Measurements from ENCODE around the gene STARD3.
A peak's percentile ranks its signal among the peaks of the same experiment; 100 is the strongest.
"Not testable (repeated sequence)": the region's sequence is repeated elsewhere in the genome, so short reads cannot be mapped to it uniquely, and the experiment has no call there.

STARD3 gene

DNA sequence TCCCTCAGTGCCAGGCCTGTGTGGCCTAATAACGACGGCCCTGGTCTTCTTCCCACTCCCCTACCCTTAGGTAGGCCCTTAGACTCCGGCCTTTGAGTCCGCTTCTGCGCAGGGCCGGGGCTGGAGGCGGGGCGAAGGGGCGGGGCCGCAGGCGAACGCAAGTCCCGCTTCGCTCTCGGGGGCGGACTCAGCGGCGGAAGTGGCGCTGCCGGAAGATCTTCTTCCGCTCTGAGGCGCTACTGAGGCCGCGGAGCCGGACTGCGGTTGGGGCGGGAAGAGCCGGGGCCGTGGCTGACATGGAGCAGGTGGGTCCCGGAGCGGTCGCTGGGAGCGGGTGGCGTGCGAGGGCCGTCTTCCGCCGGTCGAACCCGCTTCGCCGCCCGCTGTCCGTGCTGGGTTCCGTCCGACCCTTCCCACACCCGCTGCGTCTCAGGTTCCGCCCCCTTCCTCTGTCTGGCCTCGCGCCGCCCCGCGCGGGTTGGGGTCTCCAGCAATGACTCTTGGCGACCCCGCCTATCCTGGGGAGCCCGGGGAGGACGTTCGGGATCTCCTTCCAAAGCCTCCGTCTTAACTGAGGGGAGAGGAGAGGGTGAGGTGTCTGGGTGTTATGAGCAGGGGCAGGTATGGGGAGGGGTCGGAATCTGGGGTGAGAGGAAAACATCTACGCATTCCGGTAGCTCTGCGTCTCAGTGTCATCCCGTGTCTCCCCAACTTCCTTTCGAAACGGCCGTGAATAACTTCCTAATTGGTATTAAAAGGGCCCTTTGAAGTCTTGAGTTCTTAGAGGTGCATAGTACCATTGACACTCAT lies at the start of gene STARD3:
Gene STARD3 (plus strand): TSS at position 218 of the 810 bp plus-strand sequence. CDS start 16,388 bp downstream, outside the sequence.
- DNase-seq (ENCODE audit: low spot score) = peak; percentile 83

DNA sequence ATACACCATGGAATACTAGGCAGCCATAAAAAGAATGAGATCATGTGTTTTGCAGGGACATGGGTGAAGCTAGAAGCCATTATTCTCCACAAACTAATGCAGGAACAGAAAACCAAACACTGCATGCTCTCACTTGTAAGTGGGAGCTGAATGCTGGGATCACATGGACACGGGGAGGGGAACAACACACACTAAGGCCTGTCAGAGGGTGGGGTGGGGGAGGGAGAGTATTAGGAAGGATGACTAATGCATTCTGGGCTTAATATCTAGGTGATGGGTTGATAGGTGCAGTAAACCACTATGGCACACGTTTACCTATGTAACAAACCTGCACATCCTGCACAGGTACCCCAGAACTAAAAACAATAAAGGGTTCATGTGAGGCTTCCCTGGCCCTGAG lies 46.8 kb upstream of the STARD3 start:
- not testable (repeated sequence) for DNase-seq (ENCODE audit: low spot score)

DNA sequence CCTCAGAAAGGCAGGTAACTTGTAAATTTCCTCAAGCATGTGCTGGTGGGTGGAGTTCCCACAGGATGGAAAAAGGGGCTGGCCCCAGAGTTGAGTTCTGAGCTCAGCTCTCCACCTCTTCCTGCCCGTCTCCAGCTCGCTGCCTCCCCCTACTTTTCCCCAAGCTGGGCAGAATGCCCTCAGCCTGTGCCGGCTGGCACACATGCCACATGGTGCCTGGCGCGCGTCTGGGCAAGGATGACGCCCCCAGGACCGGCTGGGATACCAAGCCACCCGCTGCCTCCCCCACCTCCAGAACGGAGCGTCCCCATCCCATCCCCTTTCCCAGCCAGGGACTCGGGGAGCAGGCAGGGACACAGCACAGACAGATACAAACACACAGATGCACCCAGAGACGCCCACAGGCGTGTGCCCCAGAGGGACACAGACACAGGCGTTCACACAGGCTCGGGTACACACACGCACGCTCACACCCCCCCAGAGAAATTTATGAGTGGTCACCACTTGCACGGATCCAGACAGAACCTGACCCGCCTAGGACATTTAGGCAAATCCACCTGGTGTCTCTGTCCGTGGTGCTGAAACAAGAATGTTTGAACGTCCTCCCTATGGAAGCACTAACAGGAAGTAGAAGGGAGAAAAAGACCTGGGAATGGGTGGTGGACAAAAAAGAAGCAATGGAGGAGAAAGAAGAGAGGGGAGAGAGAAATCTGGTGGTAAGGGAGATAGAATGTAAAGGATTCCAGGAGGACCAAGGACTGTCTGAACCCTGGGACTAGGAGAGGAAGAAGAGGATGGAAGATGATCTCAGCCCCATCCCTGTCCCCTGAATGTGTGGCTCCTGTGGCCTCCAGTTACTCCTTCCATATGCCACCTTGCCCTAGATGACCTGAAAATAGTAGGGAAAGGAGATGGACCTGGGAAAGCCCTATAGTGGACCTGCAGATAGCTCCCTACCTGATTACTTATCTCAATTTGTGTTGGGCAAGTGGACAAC lies 44.7 kb upstream of the STARD3 start:
- no peak for DNase-seq (ENCODE audit: low spot score)

DNA sequence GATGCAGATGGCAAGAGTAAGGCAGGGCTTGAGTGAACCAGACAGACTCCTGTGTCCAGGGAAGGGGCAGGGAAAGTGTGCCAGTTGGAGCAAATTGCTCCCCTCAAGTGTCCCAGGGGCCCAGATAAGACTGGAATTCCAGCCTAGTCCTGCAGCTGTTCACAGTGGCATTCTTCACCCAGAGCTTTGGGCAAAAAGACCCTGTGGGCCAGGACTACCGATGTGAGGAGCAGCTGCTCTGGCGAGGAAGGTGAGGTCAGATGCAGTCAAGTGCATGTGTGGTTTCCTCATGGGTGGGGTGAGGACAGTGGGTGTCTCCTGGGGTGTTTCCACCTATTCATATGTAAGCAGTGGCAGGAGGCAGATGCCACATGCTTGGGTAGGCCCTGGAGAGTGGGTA lies 43.6 kb upstream of the STARD3 start:
- DNase-seq (ENCODE audit: low spot score) = no peak

DNA sequence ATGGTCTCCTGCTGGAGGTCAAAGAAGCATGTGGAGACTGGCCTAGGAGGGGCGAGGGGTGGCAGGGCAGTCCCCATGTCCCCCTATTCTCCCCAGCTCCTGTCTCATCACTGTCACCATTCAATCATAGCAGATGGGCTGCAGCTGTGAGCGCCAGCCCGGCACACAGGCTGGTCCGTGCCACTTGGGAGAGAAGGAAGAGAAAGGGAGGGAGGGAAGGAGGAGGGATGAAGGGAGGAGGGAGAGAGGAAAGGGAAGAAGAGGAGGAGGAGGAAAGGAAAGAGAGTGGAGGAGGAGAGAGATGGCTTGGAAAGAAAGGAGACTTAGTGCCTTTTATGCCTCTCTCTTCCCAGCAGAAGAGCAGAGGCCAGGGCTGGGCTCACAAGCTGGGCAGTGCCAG lies 41.6 kb upstream of the STARD3 start:
- DNase-seq (ENCODE audit: low spot score) = no peak

DNA sequence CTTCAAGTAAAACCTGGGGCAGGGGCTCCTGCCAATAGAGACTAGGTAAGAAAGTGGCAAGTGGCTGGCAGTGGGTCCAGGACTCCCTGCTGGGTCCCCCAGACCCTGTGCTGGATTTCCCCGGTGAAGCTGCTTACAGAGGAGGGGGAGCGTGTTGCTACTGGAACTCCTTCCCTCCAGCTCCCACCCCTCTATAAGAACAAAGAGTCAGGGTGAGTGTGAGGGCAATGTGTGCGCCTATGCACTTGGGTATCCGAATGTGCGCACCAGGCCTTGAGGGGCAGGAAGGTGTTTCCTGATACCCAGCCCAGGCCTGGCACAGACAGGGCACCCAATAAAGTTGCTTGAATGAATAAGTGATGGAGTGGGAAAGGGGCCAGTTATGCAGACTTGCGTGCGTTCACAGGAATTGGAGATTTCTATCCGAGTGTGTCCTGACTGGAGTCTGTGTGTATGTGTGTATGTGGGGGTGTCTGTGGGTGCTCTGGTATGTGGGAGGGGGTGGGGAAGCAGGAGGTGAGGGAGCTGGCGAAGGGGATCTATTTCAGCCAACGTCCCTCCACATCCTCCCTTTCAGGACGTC lies 40.9 kb upstream of the STARD3 start:
- DNase-seq (ENCODE audit: low spot score) = no peak

DNA sequence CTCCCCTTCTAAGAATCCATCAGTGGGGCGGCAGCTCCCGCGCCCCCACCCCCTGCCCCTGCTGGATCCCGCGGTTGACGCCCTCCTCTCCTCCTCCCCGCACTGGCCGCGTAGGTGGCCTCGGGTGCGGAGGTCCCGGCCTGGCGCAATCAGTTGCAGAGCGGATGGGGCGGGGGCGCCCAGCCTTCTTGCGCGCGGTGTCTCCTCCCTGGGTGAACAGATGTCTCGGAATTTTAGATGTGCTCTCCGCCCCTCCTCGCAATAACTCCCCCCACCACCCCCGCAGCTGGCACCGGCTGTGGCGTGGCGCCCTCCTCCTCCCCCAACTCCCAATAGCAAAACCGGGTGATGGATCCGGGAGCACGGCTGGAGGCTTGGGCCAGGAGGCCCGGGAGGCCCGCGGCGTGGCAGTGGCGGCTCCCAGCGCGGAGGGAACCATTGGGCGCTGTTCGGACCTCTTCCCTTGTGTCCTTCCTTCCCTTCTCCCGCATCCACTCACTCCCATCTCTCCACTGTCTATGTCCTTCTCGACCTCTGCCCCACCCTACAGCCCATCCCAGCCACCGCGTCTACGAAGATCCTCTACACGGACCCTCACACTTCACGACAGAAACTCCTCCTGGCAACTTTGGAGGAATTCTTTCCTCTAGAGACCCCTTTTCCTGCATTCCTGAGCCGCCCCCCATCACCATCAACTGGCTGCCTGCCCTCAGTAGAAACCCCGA lies 40.2 kb upstream of the STARD3 start:
- DNase-seq (ENCODE audit: low spot score) = no peak

DNA sequence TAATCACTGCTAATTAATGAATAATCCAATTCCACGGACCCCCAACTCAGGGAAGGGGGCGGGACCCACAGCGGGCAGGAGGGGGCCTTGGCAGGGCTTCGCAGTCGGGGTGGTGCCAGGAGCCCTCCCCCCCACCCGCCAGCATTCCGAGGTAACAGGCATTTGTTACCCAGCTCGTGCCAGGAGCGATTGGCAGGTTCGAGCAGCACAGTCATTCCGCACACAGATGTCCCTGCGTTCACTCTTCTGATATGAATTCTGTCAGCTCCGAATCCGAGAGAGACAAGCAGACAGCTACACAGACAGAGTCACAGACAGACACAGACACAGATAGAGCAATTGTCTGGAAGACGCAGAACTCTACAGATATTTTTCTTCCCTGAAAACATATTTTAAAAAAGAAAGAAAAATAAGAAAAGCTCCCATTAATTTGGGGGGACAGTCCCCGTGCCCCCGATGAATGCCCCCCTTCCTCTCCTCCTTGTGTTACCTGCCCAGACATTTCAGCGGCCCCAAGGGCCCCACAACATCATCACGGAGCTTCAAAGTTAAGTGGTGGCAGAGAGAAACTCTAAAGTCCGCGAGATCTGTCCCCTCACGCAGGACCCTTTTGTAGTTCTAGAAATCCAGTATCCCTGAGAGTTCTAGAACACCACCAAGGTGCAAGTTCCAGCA lies 39.4 kb upstream of the STARD3 start:
- no peak for DNase-seq (ENCODE audit: low spot score)

DNA sequence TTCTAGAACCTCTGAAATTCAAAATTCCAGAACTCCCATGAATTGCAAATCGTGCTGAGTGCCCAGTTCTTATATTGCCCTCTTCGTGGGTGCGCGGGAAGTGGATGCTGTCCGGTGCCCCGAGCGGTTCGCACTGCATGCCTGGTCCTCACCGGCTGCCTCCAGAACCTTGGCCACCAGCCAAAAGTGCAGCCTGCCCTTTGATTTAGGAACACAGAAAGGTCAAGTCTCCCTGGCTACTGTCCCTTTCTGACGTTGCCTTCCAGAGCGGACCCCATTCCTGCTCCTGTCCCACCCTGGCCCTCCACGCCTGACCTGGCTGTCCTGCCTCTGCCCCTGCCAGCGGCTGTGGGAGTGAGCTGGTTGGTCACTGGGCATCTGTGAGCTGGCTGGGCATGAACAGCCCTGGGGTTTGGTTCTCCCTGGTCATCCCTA lies 38.9 kb upstream of the STARD3 start:
- no peak for DNase-seq (ENCODE audit: low spot score)

DNA sequence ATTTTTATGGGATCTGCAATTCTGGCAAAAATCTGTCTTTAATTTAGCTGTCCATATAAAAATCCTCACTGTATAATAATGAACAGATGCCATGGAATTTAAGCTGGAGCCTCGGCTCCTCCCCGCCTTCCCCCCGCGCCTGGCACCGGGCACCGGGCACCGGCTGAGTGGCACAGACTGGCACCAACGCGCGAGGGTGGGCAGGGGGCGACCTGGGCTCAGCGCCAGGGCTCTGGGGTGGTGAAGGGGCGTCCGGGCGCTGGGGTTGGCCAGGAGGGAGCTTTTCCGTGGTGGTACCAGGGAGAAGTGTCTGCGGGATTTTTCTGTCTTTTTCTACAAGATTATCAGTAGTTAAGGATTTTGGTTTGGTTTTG lies 38.3 kb upstream of the STARD3 start:
- DNase-seq (ENCODE audit: low spot score) = no peak

DNA sequence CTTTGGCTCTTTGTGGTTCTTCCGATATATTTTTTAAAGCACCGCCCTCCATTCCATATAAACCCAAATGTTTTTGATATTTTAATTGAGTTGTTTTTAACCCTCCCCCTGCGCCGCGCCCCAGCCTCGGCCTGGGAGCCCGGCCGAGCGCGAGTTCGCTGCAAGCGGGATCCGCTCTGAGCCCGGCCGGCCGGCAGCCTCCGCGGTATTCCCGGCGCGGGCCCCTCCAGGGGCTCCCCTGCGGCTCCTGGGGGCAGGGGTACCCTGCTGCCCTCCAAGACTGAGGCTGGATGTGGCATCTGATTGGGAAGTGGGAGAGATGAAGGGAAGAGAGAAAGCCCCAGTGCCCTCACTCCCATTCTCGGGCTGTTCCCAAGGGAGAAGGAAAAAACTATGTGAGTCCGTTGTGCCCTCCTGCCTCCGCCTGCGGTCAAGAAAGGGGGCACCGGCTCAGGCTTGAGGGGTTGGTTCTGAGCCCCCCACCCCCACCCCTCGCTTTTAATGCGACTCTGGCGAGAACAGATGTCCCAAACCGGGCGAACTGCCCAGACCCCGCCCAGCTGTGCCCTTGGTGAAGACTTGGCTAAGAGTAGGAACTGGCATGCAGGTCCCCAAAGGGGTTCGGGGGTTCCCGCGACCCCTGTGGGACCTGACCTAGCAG lies 37.8 kb upstream of the STARD3 start:
- DNase-seq (ENCODE audit: low spot score) = no peak

DNA sequence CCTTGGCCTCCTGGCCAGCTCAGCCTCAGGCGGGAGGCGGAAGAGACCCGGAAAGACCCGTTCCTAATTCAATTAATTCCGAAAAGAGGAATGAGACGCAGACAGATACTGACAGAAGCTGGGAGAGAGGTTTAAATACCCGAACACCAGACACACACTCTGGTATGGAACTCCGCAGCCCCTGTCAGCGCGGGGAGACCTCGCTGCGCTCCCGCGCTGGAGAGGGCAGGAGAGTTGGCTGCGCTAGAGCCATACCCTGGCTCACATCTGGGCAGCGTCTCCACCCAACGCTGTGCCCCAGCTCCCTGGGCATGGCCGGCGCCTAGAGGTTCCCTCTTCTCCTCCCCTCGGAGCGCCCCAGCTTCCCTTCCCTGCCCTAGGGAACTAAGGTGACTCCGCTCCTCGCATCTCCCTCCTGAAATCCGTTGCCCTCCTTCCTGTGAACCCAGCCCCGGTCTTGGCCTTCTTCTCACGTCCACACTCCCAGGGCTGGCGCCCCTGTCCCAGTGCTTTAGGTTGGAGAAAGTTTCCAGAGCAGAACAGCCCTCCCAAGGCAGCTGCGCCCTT lies 37.2 kb upstream of the STARD3 start:
- no peak for DNase-seq (ENCODE audit: low spot score)

DNA sequence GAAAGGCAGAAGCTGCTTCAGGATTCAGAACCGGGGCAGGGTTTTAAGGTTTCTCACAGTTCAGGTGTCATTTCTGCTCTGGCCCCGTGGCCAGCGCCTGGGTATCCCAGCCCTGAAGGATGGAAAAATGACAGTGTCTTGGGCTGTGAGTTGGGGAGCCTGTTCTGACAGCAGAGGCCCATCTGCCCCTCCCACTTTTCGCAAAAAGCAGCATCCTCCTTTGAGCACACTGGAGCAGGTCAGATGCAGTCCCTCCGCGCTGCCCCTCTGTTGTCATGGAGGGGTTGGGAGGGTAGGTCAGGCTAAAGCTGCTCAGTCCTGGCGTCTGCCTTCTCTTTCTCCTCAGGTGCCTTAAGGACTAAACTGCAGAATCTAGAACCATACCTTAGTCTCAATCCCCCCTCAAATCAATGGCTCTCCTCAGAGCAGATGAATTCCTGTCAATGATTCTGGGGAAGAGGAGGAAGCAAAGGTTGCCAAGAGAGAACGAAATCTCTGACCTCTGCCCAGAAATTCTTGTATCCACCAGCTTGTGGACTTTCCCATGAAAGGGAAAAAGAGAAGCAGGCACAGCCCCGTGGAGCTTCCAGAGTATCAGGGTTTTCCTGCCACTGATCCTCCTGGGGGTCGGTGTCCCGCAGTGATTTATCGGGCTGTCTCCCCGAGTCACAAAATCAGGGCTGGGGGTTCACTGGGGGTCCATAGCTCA lies 36.5 kb upstream of the STARD3 start:
- DNase-seq (ENCODE audit: low spot score) = no peak

DNA sequence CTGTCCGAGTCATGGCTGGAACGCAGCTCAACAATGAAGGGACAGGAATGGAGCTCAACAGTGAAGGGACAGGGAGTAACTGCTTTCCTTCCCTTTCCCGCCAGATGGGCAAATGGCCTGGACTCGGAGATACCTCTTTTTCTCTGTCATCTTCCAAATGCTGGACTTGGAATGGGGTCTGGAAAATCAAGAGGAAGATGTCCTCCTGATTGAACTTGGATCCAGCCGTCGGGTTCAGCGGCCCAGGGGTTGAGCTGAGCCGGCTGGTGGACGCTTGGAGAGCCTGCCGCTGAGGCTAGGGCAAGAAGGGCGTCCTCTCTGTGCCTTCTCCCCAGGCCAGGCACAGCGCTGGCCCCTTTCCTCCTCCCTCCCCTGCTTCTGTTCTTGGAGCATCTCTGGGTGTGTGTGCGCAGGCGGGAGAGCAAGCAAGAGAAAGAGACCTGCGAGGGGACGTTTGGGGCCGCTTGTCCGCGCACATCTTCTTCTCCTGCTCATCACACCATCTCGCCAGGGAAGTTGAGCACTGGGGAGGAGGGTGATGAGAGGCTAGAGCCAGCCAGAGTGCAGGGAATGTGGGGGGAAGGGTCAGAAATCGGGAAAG lies 35.8 kb upstream of the STARD3 start:
- no peak for DNase-seq (ENCODE audit: low spot score)

DNA sequence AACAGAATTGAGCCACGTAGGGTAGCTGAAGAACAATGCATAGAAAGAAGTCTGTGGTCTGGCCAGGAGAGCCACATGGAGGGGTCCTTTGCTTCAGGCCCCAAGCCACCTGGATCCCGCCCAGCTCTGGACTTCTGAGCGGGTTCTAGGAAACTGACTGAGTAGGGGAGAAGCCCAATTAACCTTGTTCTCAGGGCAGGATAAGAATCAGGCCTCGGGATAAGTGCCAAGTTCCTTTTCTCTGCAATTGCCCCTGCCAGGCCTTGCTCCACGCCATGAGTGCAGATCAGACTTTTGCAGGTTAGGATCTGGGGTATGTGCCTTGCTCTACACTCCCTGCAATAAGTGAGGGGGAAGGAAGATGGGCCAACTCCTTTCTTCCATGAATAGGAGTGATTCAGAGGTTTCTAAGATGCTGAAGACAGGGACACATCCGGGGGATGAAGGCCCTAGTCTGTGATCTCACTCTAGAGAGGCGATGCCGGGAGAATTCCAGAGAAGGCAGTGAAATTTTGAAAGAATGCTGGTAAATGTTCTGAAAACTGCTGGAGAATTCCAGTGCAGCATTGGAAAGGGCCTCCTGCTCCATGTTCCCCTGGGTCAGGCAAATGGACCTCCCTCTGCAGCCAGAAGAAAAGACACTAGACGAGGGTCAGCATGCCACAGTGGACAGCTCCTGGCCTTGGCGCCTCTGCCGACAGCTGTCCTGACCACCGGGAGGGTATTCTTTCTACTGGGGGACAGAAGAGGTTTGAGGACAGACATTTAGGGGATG lies 35.0 kb upstream of the STARD3 start:
- DNase-seq (ENCODE audit: low spot score) = no peak

DNA sequence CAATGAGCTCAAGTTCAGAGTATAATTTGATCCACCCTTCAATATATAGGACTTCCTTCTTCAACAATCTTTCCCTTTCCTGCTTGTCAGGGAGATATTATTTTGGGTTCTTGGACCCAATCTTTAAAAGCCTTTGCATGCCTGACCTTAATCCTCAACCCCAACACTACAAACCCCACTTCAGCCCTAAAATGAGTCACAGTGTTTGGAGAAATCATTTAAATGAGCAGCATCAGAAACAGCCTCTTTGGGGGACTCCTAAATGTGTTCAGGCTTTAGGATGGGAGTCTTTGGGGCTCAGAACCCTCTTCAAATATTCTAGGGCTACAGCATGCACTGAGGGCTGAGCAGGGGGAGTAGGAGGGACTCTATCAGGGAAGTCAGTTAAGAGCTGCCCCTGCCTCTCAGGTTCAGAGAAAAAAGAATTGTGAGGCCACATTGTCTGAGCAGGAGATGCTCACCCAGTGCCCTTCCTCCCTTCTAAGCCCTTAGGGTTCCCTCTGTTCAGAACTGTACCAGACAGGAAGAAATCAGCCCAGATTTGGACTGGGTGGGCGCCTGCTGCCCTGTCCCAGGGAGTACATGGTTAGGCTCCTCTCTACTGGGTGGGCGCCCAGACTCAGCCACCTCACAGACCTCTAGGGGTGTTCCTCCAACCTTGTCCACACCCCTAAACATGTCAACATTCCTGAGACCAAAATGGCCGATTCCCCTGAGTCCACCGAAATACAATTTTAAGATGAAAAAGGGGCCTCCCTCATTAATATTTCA lies 34.2 kb upstream of the STARD3 start:
- no peak for DNase-seq (ENCODE audit: low spot score)

DNA sequence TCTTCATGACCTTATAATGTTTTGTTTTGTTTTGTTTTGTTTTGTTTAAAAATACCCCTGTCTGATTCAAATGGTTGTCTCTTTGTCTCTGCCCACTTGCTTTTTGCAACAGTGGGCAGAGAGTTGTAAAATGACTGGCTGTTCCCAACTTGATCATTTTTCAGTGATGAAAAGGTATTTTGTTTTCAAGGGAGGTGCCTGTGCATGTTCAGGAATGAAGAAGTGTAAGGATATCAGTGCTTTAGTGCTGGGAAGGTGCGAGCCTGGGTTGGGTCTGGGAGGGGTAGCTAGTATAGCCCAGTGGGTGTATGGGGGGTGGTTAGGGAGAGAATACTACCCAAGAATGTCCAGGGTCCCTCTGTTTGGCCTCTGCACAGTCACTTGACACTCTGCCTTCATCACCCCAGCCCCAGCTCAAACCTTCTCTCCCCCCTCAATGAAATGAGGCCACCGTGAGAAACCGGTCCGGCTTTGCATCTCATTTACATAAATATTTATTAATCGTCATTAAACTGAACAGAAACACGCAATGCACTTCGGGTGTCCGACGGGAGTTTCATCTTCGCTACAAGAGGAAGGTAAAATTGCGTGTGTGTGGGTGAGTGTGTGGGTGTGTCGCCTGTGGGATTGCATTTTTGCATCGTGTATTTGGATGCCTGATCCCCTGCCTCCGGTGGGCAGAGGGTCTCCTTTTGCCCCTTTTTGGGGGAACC lies 33.5 kb upstream of the STARD3 start:
- no peak for DNase-seq (ENCODE audit: low spot score)
